ENCODE measurements around the gene ATP1B2. TPM values are rescaled to one million over a fixed set of nuclear protein-coding genes. Genes with fewer than 3 reads are reported as not detected.

ATP1B2 gene
- total RNA-seq, 1 donor from 2014 or later = 0.37 TPM

GRCh38 chr17:7702776-7703175, 52.0 kb downstream of the ATP1B2 start:
- Histone ChIP-seq H2AFZ (replicated peaks) (no peak overlapping the region), H3K36me3 (peaks cover 3% of the 10 kb centered on the region), H3K27me3 (peaks cover 15% of the 10 kb centered on the region), H3K9me3 (ENCODE audit: low read depth) (no peaks in the 10 kb centered on the region), H3K79me2 (ENCODE audit: low read depth) (peaks cover 4% of the 10 kb centered on the region), H3K27ac (no peak overlapping the region), H3F3A (ENCODE audit: low read depth) (peaks cover 22% of the 10 kb centered on the region), H3K4me2 (no peak overlapping the region), H3K4me1 (peaks cover 19% of the 10 kb centered on the region), H3K4me3 (no peak overlapping the region), H4K20me1 (ENCODE audit: low read depth) (peaks cover 29% of the 10 kb centered on the region), H3K9ac (no peak overlapping the region)
- Mint-ChIP-seq H3K9me3 (no peaks in the 10 kb centered on the region), H3K27ac (peak overlapping the region; percentile 99), H3K4me3 (no peak overlapping the region), H3K4me1 (peaks cover 40% of the 10 kb centered on the region), H3K27me3 (ENCODE audit: insufficient read depth, low read depth) (peaks cover 6% of the 10 kb centered on the region), H3K36me3 (peaks cover 9% of the 10 kb centered on the region)
- no peak for TF ChIP-seq EZH2 (IDR thresholded peaks at IDR 0.05)
- TF ChIP-seq, protein P1, sequence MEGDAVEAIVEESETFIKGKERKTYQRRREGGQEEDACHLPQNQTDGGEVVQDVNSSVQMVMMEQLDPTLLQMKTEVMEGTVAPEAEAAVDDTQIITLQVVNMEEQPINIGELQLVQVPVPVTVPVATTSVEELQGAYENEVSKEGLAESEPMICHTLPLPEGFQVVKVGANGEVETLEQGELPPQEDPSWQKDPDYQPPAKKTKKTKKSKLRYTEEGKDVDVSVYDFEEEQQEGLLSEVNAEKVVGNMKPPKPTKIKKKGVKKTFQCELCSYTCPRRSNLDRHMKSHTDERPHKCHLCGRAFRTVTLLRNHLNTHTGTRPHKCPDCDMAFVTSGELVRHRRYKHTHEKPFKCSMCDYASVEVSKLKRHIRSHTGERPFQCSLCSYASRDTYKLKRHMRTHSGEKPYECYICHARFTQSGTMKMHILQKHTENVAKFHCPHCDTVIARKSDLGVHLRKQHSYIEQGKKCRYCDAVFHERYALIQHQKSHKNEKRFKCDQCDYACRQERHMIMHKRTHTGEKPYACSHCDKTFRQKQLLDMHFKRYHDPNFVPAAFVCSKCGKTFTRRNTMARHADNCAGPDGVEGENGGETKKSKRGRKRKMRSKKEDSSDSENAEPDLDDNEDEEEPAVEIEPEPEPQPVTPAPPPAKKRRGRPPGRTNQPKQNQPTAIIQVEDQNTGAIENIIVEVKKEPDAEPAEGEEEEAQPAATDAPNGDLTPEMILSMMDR (IDR thresholded peaks at IDR 0.05) = no peak
- TF ChIP-seq EZH2phosphoT487 (IDR thresholded peaks at IDR 0.05) = no peak
- DNase-seq (ENCODE audit: low spot score) = no peak

- Histone ChIP-seq H2AFZ (replicated peaks) (no peak overlapping the region), H3K36me3 (no peaks in the 10 kb centered on the region), H3K79me2 (ENCODE audit: low read depth) (peaks cover 4% of the 10 kb centered on the region), H3K4me3 (peak overlapping the region; percentile 96), H3K9ac (no peak overlapping the region), H3K27ac (no peak overlapping the region), H3K27me3 (peaks cover 15% of the 10 kb centered on the region), H3K4me1 (peaks cover 19% of the 10 kb centered on the region), H4K20me1 (ENCODE audit: low read depth) (peaks cover 29% of the 10 kb centered on the region), H3F3A (ENCODE audit: low read depth) (peaks cover 22% of the 10 kb centered on the region), H3K9me3 (ENCODE audit: low read depth) (no peaks in the 10 kb centered on the region), H3K4me2 (peak overlapping the region; percentile 98)
- Mint-ChIP-seq H3K27ac (peak overlapping the region; percentile 99), H3K4me3 (peak overlapping the region; percentile 98), H3K9me3 (no peaks in the 10 kb centered on the region), H3K4me1 (peaks cover 43% of the 10 kb centered on the region), H3K36me3 (peaks cover 7% of the 10 kb centered on the region), H3K27me3 (ENCODE audit: insufficient read depth, low read depth) (peaks cover 3% of the 10 kb centered on the region)
- DNase-seq (ENCODE audit: low spot score) = peak; percentile 92
- TF ChIP-seq EZH2 (IDR thresholded peaks at IDR 0.05) (no peak), EZH2phosphoT487 (IDR thresholded peaks at IDR 0.05) (no peak)
- TF ChIP-seq, protein P1 (IDR thresholded peaks at IDR 0.05) = no peak
These were observed 53.1 kb downstream of the ATP1B2 start for GRCh38 chr17:7703584-7704479.

GRCh38 chr17:7704601-7705268, 54.0 kb downstream of the ATP1B2 start, which contains the start of gene EFNB3:
TSS of gene EFNB3 (plus strand) at chr17:7705202. CDS start at chr17:7705599, 397 bp downstream.
- peak within 1 kb of the TSS; percentile 69 for H2AFZ ChIP-seq (replicated peaks)
- peak within 1 kb of the TSS; percentile 98 for H3K4me2 ChIP-seq
- no peaks in the 10 kb centered on the region for H3K9me3 Mint-ChIP-seq
- peak; percentile 92 for DNase-seq (ENCODE audit: low spot score)
- H3K9me3 ChIP-seq (ENCODE audit: low read depth) = no peaks in the 10 kb centered on the region
- H3K4me1 ChIP-seq = peaks cover 19% of the 10 kb centered on the region
- peak within 1 kb of the TSS; percentile 98 for H3K4me3 Mint-ChIP-seq
- peaks cover 22% of the 10 kb centered on the region for H3F3A ChIP-seq (ENCODE audit: low read depth)
- peak within 1 kb of the TSS; percentile 99 for H3K27ac Mint-ChIP-seq
- H3K36me3 ChIP-seq = no peaks in the 10 kb centered on the region
- H4K20me1 ChIP-seq (ENCODE audit: low read depth) = peaks cover 29% of the 10 kb centered on the region
- TF ChIP-seq, protein P1 (IDR thresholded peaks at IDR 0.05) = peak; percentile 1
- no peak for TF ChIP-seq EZH2phosphoT487 (IDR thresholded peaks at IDR 0.05)
- no peak within 1 kb of the TSS for H3K27ac ChIP-seq
- peaks cover 4% of the 10 kb centered on the region for H3K79me2 ChIP-seq (ENCODE audit: low read depth)
- H3K36me3 Mint-ChIP-seq = peaks cover 11% of the 10 kb centered on the region
- peak within 1 kb of the TSS; percentile 14 for H3K9ac ChIP-seq
- peaks cover 46% of the 10 kb centered on the region for H3K4me1 Mint-ChIP-seq
- peaks cover 15% of the 10 kb centered on the region for H3K27me3 ChIP-seq
- peaks cover 3% of the 10 kb centered on the region for H3K27me3 Mint-ChIP-seq (ENCODE audit: insufficient read depth, low read depth)
- peak within 1 kb of the TSS; percentile 96 for H3K4me3 ChIP-seq

Measured in neural progenitor cell (in vitro differentiated cells).